Liver (tissue), 3 donors: ENCODE measurements around the gene COL4A4.

ENCODE experiments used
- CTCF ChIP-seq: fragments of 150-350 bp; IDR thresholded peaks from 2 replicates; pipeline ENCODE4 v1.5.1; 2017; ENCODE audit warnings: improper control_type of control experiment, low read depth, low read length; ENCODE audit not compliant: missing input control
- EGR1 ChIP-seq, 2 donors: IDR thresholded peaks; 2 replicates each; pipeline ENCODE4 v1.6.1; 2016 to 2018; ENCODE audit warnings: antibody characterized with exemption in 2 of 2, low read depth in 2 of 2
- GABPA ChIP-seq, 2 donors: IDR thresholded peaks in 1 of 2; conservative IDR thresholded peaks in 1 of 2; 2 replicates each; pipeline ENCODE4 v1.6.1; 2016; ENCODE audit warnings: antibody characterized with exemption in 2 of 2, mild to moderate bottlenecking in 1 of 2, moderate library complexity in 1 of 2
- HNF4G ChIP-seq: IDR thresholded peaks from 2 replicates; pipeline ENCODE4 v1.6.1; 2016; ENCODE audit warnings: antibody characterized with exemption
- JUND ChIP-seq, 2 donors: IDR thresholded peaks; 2 replicates each; pipeline ENCODE4 v1.6.1; 2016; ENCODE audit warnings: antibody characterized with exemption in 2 of 2
- MAX ChIP-seq: IDR thresholded peaks from 2 replicates; pipeline ENCODE4 v1.6.1; 2016; ENCODE audit warnings: antibody characterized with exemption
- NR2F2 ChIP-seq: IDR thresholded peaks from 2 replicates; pipeline ENCODE4 v1.6.1; 2016; ENCODE audit warnings: antibody characterized with exemption
- RAD21 ChIP-seq, 2 donors: IDR thresholded peaks; 2 replicates each; pipeline ENCODE4 v1.6.1; 2016; ENCODE audit warnings: antibody characterized with exemption in 2 of 2, mild to moderate bottlenecking in 2 of 2
- REST ChIP-seq: IDR thresholded peaks from 2 replicates; pipeline ENCODE4 v1.6.1; 2016; ENCODE audit warnings: antibody characterized with exemption, mild to moderate bottlenecking
- SP1 ChIP-seq: IDR thresholded peaks from 2 replicates; pipeline ENCODE4 v1.6.1; 2018; ENCODE audit warnings: antibody characterized with exemption, mild to moderate bottlenecking
- TAF1 ChIP-seq: conservative IDR thresholded peaks from 2 replicates; pipeline ENCODE4 v1.6.1; 2016; ENCODE audit warnings: antibody characterized with exemption, mild to moderate bottlenecking
- YY1 ChIP-seq: IDR thresholded peaks from 2 replicates; pipeline ENCODE4 v1.6.1; 2016; ENCODE audit warnings: antibody characterized with exemption, mild to moderate bottlenecking
- ZBTB33 ChIP-seq: IDR thresholded peaks from 2 replicates; pipeline ENCODE4 v1.6.1; 2016; ENCODE audit warnings: antibody characterized with exemption
- donor health status: healthy.
- donor health status: healthy.

GRCh38 chr2:227025510-227025909, 138.5 kb downstream of the COL4A4 start:
- TF ChIP-seq CTCF (no peak), ZBTB33 (no peak), HNF4G (no peak), REST (no peak), RAD21 (IDR thresholded peaks at IDR 0.05) (no peak), TAF1 (no peak), GABPA (IDR thresholded peaks at IDR 0.05 in 1 of 2, conservative IDR thresholded peaks at IDR 0.05 in 1 of 2) (no peak), MAX (no peak), YY1 (no peak), EGR1 (IDR thresholded peaks at IDR 0.05; ENCODE audit: low read depth in 2 of 2) (no peak), SP1 (no peak), NR2F2 (no peak), JUND (IDR thresholded peaks at IDR 0.05) (no peak)
